NT2/D1 (cell line): ENCODE results near the gene OTOP2.

ENCODE experiments used
- SUZ12 ChIP-seq: IDR thresholded peaks from 2 replicates; pipeline ENCODE4 v1.6.1; 2011; ENCODE audit not compliant: insufficient read length, insufficient read depth; ENCODE audit errors: extremely low read depth
- YY1 ChIP-seq: IDR thresholded peaks from 2 replicates; pipeline ENCODE4 v1.6.1; 2011; ENCODE audit not compliant: insufficient read length, insufficient read depth
- ZNF274 ChIP-seq: IDR thresholded peaks from 2 replicates; pipeline ENCODE4 v1.6.1; 2011; ENCODE audit warnings: mild to moderate bottlenecking, low read depth, low read length

DNA sequence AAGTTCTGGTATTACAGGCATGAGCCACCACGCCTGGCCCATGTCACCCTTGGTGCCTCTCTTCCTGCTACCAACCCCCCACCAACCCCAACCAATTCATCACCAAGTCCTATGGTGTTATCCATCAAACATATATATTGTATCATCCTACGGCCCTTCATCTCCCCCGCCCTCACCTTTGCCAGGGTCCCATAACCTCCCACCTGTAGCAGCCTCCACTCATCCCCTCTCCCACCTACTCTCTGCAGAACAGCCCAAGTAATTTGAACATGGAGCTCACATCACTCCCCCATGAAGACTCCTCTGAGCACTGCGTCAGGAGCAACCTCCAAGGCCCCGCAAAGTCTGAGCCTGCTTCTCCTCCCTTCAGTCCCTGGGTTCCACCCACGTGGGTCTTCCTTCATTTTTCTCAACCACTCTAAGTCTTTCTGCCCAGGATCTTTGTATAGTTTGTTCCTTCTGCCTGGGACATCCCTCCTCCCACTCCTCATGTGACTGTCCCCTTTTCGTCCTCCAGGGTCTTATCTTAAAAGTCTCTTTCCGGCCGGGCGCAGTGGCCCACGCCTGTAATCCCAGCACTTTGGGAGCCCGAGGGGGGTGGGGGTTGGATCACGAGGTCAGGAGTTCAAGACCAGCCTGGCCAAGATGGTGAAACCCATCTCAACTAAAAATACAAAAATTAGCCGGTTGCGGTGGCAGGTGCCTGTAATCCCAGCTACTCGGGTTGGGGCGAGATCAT lies 55.5 kb downstream of the OTOP2 start:
- no peak for TF ChIP-seq SUZ12
- TF ChIP-seq ZNF274: no peak
- no peak for TF ChIP-seq YY1
